Measurements from ENCODE around the gene MSL3B.

MSL3B gene

GRCh38 chr2:233831861-233832260, 36.3 kb downstream of the MSL3B start:
- Histone ChIP-seq H3K4me1 (ENCODE audit: control insufficient read depth in 1 of 2, insufficient read depth in 2 of 2, low read length in 2 of 2) (no peaks in the 10 kb centered on the region), H3K4me2 (replicated peaks; ENCODE audit: extremely low read depth, low read length, poor library complexity, severe bottlenecking) (no peak overlapping the region), H3K9ac (ENCODE audit: insufficient read depth, low read length, poor library complexity, severe bottlenecking) (no peak overlapping the region), H3K9me3 (replicated peaks in 1 of 2; ENCODE audit: control insufficient read depth in 1 of 2, insufficient read depth in 1 of 2, low read length in 2 of 2) (no peaks in the 10 kb centered on the region), H3K79me2 (ENCODE audit: insufficient read depth, low read length) (peaks cover 12% of the 10 kb centered on the region), H2AFZ (ENCODE audit: insufficient read depth, low read depth, low read length, poor library complexity, severe bottlenecking) (no peak overlapping the region), H3K36me3 (replicated peaks in 1 of 2; ENCODE audit: control insufficient read depth in 1 of 2, insufficient read depth in 2 of 2, low read length in 2 of 2) (peaks cover 27 to 33% of the 10 kb centered on the region in 2 donors), H3K27me3 (ENCODE audit: control insufficient read depth in 2 of 2, insufficient read depth in 2 of 2, low read length in 2 of 2) (no peaks in the 10 kb centered on the region), H3K4me3 (replicated peaks in 1 of 3; ENCODE audit: low read depth in 2 of 3, low read length in 3 of 3) (no peak overlapping the region), H4K20me1 (ENCODE audit: insufficient read depth, low read length) (no peaks in the 10 kb centered on the region), H3K27ac (ENCODE audit: low read depth in 1 of 2, low read length in 2 of 2) (no peak overlapping the region)
- peaks cover 0 to 2% (median 0%) of the 10 kb centered on the region in 7 donors for H3K9me3 Mint-ChIP-seq
- no peak overlapping the region for H3K27ac Mint-ChIP-seq
- 100% methylated on average over 6 of the region's 6 CpGs for whole genome bisulfite sequencing (ENCODE audit: insufficient coverage)
- intact Hi-C loops (cut with micrococcal nuclease) = no loop called here
- H3K36me3 Mint-ChIP-seq = peaks cover 30 to 37% of the 10 kb centered on the region in 2 donors
- TF ChIP-seq, protein P1, sequence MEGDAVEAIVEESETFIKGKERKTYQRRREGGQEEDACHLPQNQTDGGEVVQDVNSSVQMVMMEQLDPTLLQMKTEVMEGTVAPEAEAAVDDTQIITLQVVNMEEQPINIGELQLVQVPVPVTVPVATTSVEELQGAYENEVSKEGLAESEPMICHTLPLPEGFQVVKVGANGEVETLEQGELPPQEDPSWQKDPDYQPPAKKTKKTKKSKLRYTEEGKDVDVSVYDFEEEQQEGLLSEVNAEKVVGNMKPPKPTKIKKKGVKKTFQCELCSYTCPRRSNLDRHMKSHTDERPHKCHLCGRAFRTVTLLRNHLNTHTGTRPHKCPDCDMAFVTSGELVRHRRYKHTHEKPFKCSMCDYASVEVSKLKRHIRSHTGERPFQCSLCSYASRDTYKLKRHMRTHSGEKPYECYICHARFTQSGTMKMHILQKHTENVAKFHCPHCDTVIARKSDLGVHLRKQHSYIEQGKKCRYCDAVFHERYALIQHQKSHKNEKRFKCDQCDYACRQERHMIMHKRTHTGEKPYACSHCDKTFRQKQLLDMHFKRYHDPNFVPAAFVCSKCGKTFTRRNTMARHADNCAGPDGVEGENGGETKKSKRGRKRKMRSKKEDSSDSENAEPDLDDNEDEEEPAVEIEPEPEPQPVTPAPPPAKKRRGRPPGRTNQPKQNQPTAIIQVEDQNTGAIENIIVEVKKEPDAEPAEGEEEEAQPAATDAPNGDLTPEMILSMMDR (IDR thresholded peaks at IDR 0.05) = no peak
- H3K4me1 Mint-ChIP-seq = peaks cover 2% of the 10 kb centered on the region
- no peak overlapping the region for H3K4me3 Mint-ChIP-seq
- peaks cover 0 to 3% (median 2%) of the 10 kb centered on the region in 3 donors for H3K27me3 Mint-ChIP-seq (ENCODE audit: low read depth in 3 of 3)
- no peak for DNase-seq

DNA sequence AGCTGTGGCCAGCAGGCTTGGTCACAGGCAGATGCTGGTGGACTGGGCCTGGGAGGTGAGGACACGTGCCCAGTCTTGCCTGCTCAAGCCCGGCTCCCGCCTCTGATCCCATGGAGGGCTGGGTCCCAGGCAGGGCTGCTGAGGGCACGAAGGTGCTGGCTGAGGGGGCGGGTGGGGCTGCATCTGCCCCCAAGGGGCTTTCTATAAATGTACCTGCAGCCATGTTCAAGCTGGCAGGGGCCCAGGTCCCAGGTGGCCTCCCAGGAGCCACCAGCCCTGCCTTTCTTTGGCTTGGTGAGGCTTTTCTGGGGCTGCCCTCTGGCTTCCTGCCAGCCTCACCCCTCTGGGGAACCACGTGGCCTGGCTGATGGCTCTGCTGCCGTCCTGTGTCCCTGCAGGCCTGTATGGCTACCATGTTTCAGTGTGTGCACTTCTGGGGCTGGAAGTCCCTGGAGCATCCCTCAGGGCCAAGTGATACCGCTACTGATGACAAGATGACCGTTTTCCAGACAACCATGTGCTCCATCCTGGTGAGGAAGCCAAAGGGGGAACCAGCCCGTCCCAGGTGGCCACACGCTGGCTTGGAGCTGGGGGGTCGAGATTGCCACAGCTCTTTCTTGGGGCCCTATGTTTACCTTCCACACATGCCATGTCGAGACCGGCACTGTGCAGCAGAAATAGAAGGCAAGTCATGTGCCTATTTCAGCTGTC, 37.0 kb downstream of the MSL3B start:
- Histone ChIP-seq H3K9ac (ENCODE audit: insufficient read depth, low read length, poor library complexity, severe bottlenecking) (no peak overlapping the region), H3K9me3 (replicated peaks in 1 of 2; ENCODE audit: control insufficient read depth in 1 of 2, insufficient read depth in 1 of 2, low read length in 2 of 2) (no peaks in the 10 kb centered on the region), H3K79me2 (ENCODE audit: insufficient read depth, low read length) (peaks cover 5% of the 10 kb centered on the region), H3K36me3 (replicated peaks in 1 of 2; ENCODE audit: control insufficient read depth in 1 of 2, insufficient read depth in 2 of 2, low read length in 2 of 2) (peaks cover 20 to 26% of the 10 kb centered on the region in 2 donors), H3K27me3 (ENCODE audit: control insufficient read depth in 2 of 2, insufficient read depth in 2 of 2, low read length in 2 of 2) (no peaks in the 10 kb centered on the region), H4K20me1 (ENCODE audit: insufficient read depth, low read length) (no peaks in the 10 kb centered on the region), H2AFZ (ENCODE audit: insufficient read depth, low read depth, low read length, poor library complexity, severe bottlenecking) (no peak overlapping the region), H3K27ac (ENCODE audit: low read depth in 1 of 2, low read length in 2 of 2) (no peak overlapping the region), H3K4me2 (replicated peaks; ENCODE audit: extremely low read depth, low read length, poor library complexity, severe bottlenecking) (no peak overlapping the region), H3K4me1 (ENCODE audit: control insufficient read depth in 1 of 2, insufficient read depth in 2 of 2, low read length in 2 of 2) (no peaks in the 10 kb centered on the region), H3K4me3 (replicated peaks in 1 of 3; ENCODE audit: low read depth in 2 of 3, low read length in 3 of 3) (no peak overlapping the region)
- WGBS (ENCODE audit: insufficient coverage) = 86% methylated on average over 14 of the region's 14 CpGs
- Mint-ChIP-seq H3K36me3 (peaks cover 23 to 30% of the 10 kb centered on the region in 2 donors), H3K4me1 (peaks cover 2% of the 10 kb centered on the region), H3K27me3 (ENCODE audit: low read depth in 3 of 3) (peaks cover 3 to 5% (median 4%) of the 10 kb centered on the region in 3 donors), H3K9me3 (peaks cover 0 to 5% (median 0%) of the 10 kb centered on the region in 7 donors), H3K27ac (no peak overlapping the region), H3K4me3 (no peak overlapping the region)
- intact Hi-C loops (cut with micrococcal nuclease) = no loop called here
- no peak for DNase-seq
- TF ChIP-seq, protein P1 (IDR thresholded peaks at IDR 0.05) = no peak
